ENCODE data around the gene SLC38A11. TPM values are rescaled to one million over a fixed set of nuclear protein-coding genes. Genes with fewer than 3 reads are reported as not detected.
"Not testable (repeated sequence)": the region's sequence is repeated elsewhere in the genome, so short reads cannot be mapped to it uniquely, and the experiment has no call there.

Gene SLC38A11
- total RNA-seq, 1 donor from 2014 or later, result not detected

- peaks cover 13% of the 10 kb centered on the region for H3K4me1 Mint-ChIP-seq (ENCODE audit: unreplicated experiment)
- H3K27ac Mint-ChIP-seq (ENCODE audit: unreplicated experiment), result no peak overlapping the region
- no peak overlapping the region for H3K4me3 Mint-ChIP-seq (ENCODE audit: unreplicated experiment)
- H3K36me3 Mint-ChIP-seq (ENCODE audit: unreplicated experiment), result no peaks in the 10 kb centered on the region
- TF ChIP-seq, protein P1, sequence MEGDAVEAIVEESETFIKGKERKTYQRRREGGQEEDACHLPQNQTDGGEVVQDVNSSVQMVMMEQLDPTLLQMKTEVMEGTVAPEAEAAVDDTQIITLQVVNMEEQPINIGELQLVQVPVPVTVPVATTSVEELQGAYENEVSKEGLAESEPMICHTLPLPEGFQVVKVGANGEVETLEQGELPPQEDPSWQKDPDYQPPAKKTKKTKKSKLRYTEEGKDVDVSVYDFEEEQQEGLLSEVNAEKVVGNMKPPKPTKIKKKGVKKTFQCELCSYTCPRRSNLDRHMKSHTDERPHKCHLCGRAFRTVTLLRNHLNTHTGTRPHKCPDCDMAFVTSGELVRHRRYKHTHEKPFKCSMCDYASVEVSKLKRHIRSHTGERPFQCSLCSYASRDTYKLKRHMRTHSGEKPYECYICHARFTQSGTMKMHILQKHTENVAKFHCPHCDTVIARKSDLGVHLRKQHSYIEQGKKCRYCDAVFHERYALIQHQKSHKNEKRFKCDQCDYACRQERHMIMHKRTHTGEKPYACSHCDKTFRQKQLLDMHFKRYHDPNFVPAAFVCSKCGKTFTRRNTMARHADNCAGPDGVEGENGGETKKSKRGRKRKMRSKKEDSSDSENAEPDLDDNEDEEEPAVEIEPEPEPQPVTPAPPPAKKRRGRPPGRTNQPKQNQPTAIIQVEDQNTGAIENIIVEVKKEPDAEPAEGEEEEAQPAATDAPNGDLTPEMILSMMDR (IDR thresholded peaks at IDR 0.05), result no peak
- no peak for DNase-seq (ENCODE audit: extremely low spot score, unreplicated experiment)
- peaks cover 5% of the 10 kb centered on the region for H3K27me3 Mint-ChIP-seq (ENCODE audit: unreplicated experiment)
- no peaks in the 10 kb centered on the region for H3K9me3 Mint-ChIP-seq (ENCODE audit: unreplicated experiment)
Measured at GRCh38 chr2:164869420-164869772, 85.9 kb downstream of the SLC38A11 start.

- Mint-ChIP-seq H3K36me3 (ENCODE audit: unreplicated experiment) (no peaks in the 10 kb centered on the region), H3K27me3 (ENCODE audit: unreplicated experiment) (peaks cover 6% of the 10 kb centered on the region), H3K27ac (ENCODE audit: unreplicated experiment) (peak overlapping the region; percentile 49), H3K4me1 (ENCODE audit: unreplicated experiment) (peaks cover 13% of the 10 kb centered on the region), H3K4me3 (ENCODE audit: unreplicated experiment) (no peak overlapping the region), H3K9me3 (ENCODE audit: unreplicated experiment) (no peaks in the 10 kb centered on the region)
- TF ChIP-seq, protein P1 (IDR thresholded peaks at IDR 0.05), result no peak
- no peak for DNase-seq (ENCODE audit: extremely low spot score, unreplicated experiment)
Measured at GRCh38 chr2:164868563-164869419, 86.5 kb downstream of the SLC38A11 start.

DNA sequence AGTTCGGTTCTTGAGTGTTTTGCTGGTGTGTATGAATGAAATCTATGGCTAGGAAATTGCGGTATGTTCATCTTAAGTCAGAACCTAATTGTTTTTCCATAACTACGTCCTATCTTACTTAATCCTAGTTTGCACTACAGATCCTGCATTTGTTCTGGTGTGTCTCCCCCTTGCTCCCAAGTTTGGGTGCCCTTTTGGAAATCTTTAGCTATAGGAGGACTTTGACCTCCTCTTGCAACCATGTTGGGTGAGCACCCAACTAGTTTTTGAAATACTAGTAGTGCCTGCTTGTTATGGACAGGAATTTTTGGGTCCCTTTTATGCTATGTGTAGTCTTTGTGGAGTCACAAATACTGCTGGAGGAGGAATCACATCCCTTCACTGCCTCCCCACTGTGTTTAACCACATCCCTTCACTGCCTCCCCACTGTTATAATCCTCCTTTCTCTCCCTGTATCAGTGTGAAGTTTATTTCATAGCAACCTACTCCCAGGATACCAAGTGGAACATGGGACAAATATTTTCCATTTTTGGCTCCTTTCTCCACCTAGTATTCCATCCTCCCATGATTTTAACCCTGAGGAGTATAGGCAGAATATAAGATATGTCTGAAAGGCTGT, 87.4 kb downstream of the SLC38A11 start:
- TF ChIP-seq, protein P1 (IDR thresholded peaks at IDR 0.05), result no peak
- Mint-ChIP-seq H3K4me1 (ENCODE audit: unreplicated experiment) (peaks cover 13% of the 10 kb centered on the region), H3K36me3 (ENCODE audit: unreplicated experiment) (no peaks in the 10 kb centered on the region), H3K4me3 (ENCODE audit: unreplicated experiment) (no peak overlapping the region), H3K27ac (ENCODE audit: unreplicated experiment) (peak overlapping the region; percentile 49), H3K27me3 (ENCODE audit: unreplicated experiment) (peaks cover 10% of the 10 kb centered on the region), H3K9me3 (ENCODE audit: unreplicated experiment) (no peaks in the 10 kb centered on the region)
- DNase-seq (ENCODE audit: extremely low spot score, unreplicated experiment), result no peak

DNA sequence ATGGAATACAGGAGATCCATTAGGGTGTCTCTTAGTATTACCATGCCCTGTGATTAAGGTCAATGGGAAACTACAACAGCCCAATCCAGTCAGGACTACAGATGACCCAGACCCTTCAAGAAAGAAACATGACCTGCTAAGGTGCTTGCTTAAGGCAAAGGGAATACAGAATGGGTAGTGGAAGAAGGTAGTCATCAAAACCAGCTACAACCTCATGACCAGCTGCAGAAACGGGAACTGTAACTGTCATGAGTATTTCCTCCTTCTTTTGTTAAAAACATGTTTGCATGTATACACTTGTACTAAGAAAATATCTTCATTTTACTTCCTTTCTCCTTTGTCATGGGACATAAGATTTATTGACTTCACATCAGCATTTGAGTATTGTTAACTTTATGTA, 88.9 kb downstream of the SLC38A11 start:
- H3K4me1 Mint-ChIP-seq (ENCODE audit: unreplicated experiment), result peaks cover 13% of the 10 kb centered on the region
- peaks cover 13% of the 10 kb centered on the region for H3K27me3 Mint-ChIP-seq (ENCODE audit: unreplicated experiment)
- H3K4me3 Mint-ChIP-seq (ENCODE audit: unreplicated experiment); H3K36me3 Mint-ChIP-seq (ENCODE audit: unreplicated experiment); H3K9me3 Mint-ChIP-seq (ENCODE audit: unreplicated experiment); DNase-seq (ENCODE audit: extremely low spot score, unreplicated experiment); H3K27ac Mint-ChIP-seq (ENCODE audit: unreplicated experiment): not testable (repeated sequence)

DNA sequence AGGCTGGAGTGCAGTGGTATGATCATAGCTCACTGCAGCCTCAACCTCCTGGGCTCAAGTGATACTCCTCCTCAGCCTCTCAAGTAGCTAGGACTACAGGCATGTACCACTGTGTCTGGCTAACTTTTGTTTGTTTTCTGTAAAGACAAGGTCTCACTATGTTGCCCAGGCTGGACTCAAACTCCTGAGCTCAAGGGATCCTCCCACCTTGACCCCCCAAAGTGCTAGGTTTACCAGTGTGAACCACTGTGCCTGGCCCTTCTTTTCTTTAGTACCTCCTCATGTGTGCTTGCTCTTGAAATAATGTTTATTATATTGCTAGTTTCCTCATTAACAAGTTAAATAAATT, 94.7 kb downstream of the SLC38A11 start:
- H3K4me3 Mint-ChIP-seq (ENCODE audit: unreplicated experiment), result no peak overlapping the region
- H3K4me1 Mint-ChIP-seq (ENCODE audit: unreplicated experiment), result no peaks in the 10 kb centered on the region
- no peak overlapping the region for H3K27ac Mint-ChIP-seq (ENCODE audit: unreplicated experiment)
- DNase-seq (ENCODE audit: extremely low spot score, unreplicated experiment), result no peak
- TF ChIP-seq, protein P1 (IDR thresholded peaks at IDR 0.05), result no peak
- peaks cover 11% of the 10 kb centered on the region for H3K27me3 Mint-ChIP-seq (ENCODE audit: unreplicated experiment)
- no peaks in the 10 kb centered on the region for H3K36me3 Mint-ChIP-seq (ENCODE audit: unreplicated experiment)
- no peaks in the 10 kb centered on the region for H3K9me3 Mint-ChIP-seq (ENCODE audit: unreplicated experiment)

GRCh38 chr2:164859906-164860693, 95.2 kb downstream of the SLC38A11 start:
- not testable (repeated sequence) for H3K9me3 Mint-ChIP-seq (ENCODE audit: unreplicated experiment); H3K4me3 Mint-ChIP-seq (ENCODE audit: unreplicated experiment); H3K4me1 Mint-ChIP-seq (ENCODE audit: unreplicated experiment); H3K36me3 Mint-ChIP-seq (ENCODE audit: unreplicated experiment); H3K27ac Mint-ChIP-seq (ENCODE audit: unreplicated experiment); DNase-seq (ENCODE audit: extremely low spot score, unreplicated experiment)
- H3K27me3 Mint-ChIP-seq (ENCODE audit: unreplicated experiment), result peaks cover 11% of the 10 kb centered on the region
